Activated T-cell treated with anti-CD3 and anti-CD28 coated beads, Interleukin-2, amount 50 U/mL, for 1 hour (primary cell): ENCODE data around the gene PRR29.
"Not testable (repeated sequence)": the region's sequence is repeated elsewhere in the genome, so short reads cannot be mapped to it uniquely, and the experiment has no call there.

Experiments used
- DNase-seq: peaks from one replicate; pipeline ENCODE4 v3.0.0-alpha.2; 2020

The PRR29 gene

GRCh38 chr17:63975541-63976092 lies 22.5 kb upstream of the PRR29 start:
- no peak for DNase-seq

- DNase-seq = no peak
These were observed 21.4 kb upstream of the PRR29 start for GRCh38 chr17:63976702-63977101.

GRCh38 chr17:63978272-63979200 lies 19.6 kb upstream of the PRR29 start:
- DNase-seq = no peak

- DNase-seq = not testable (repeated sequence)
These were observed 15.5 kb upstream of the PRR29 start for GRCh38 chr17:63982641-63983040.

- no peak for DNase-seq
These were observed 14.8 kb upstream of the PRR29 start for GRCh38 chr17:63983320-63983719.

GRCh38 chr17:63984236-63984635 lies 13.9 kb upstream of the PRR29 start:
- DNase-seq = no peak

GRCh38 chr17:63984651-63985386 lies 13.3 kb upstream of the PRR29 start:
- DNase-seq = peak; percentile 38

- DNase-seq = no peak
These were observed 12.6 kb upstream of the PRR29 start for GRCh38 chr17:63985387-63986140.

- DNase-seq = no peak
These were observed 11.3 kb upstream of the PRR29 start for GRCh38 chr17:63986821-63987220.

- DNase-seq = no peak
These were observed 10.7 kb upstream of the PRR29 start for GRCh38 chr17:63987221-63988126.

- no peak for DNase-seq
These were observed 10.0 kb upstream of the PRR29 start for GRCh38 chr17:63988127-63988478.

- no peak for DNase-seq
These were observed 9.2 kb upstream of the PRR29 start for GRCh38 chr17:63988741-63989621.

GRCh38 chr17:63989622-63990345 lies 8.4 kb upstream of the PRR29 start:
- DNase-seq = no peak

GRCh38 chr17:63991611-63992010 lies 6.5 kb upstream of the PRR29 start:
- DNase-seq = no peak

- DNase-seq = peak; percentile 40
These were observed 4.7 kb upstream of the PRR29 start for GRCh38 chr17:63993368-63993985.

- peak; percentile 11 for DNase-seq
These were observed 2.5 kb upstream of the PRR29 start for GRCh38 chr17:63995626-63996025.

GRCh38 chr17:63996430-63997182 lies 1.5 kb upstream of the PRR29 start:
- peak; percentile 9 for DNase-seq

GRCh38 chr17:63997341-63998048 lies 656 bp upstream of the PRR29 start:
- no peak for DNase-seq
